Retina (tissue), 1 donor: ENCODE results near the gene MTLN.
A peak's percentile ranks its signal among the peaks of the same experiment; 100 is the strongest.
"Not testable (repeated sequence)": the region's sequence is repeated elsewhere in the genome, so short reads cannot be mapped to it uniquely, and the experiment has no call there.

ENCODE experiments used
- DNase-seq: peaks from one replicate; pipeline ENCODE4 v3.0.0-alpha.2; 2016

The MTLN gene

GRCh38 chr2:110211938-110212858 is at the start of gene MTLN:
Gene MTLN (minus strand): TSS chr2:110212547. CDS start chr2:110212525, 22 bp downstream.
- peak; percentile 96 for DNase-seq

GRCh38 chr2:110261910-110262309 is 49.6 kb upstream of the MTLN start:
- DNase-seq = not testable (repeated sequence)

GRCh38 chr2:110248081-110248795 is 35.9 kb upstream of the MTLN start:
- DNase-seq = not testable (repeated sequence)

DNA sequence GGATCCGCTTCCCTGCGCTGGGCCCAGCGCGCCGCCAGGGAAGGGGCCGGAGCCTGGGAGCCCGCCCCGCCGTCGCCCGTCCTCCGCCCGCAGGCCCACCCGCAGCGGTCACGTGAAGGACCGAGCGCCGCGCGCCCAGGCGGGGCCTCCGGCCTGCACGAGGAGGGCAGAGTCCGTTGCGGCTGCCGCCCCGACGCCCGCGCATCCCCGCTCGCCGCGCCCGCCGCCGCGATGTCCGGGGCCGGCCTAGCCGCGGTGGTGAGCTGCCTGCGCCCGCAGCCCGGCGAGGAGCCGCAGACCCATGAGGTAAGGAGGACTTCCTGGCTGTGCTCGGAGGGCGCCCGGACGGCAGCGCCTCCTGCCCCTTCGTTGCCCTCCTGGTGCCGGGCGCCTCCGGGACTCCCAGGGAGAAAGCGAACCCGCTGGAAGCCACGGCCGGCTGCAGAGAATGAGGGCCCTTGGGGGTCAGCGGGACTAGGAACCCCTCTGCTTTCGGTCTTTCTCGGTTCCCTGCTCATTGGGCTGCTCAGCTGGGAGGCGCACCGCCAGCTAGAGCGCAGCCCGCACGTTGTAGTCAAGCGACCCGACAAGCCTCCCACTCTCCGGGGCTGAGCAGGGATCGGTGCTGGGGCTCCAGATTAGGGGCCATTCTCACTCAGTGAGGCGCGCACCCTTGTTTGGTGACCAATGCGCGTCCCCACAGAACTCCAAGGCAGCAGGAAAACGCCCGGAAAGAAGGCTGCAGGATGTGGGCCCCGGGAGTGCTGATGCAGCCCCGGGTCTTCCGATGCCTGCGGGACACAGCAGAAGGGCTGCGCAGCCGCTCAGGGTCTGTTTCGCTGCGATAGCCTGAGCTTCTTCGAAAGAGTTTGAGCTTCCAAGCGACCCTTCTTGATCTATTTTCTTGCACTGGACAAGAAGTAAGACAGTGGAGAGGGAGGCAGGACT is 33.4 kb upstream of the MTLN start:
- not testable (repeated sequence) for DNase-seq

DNA sequence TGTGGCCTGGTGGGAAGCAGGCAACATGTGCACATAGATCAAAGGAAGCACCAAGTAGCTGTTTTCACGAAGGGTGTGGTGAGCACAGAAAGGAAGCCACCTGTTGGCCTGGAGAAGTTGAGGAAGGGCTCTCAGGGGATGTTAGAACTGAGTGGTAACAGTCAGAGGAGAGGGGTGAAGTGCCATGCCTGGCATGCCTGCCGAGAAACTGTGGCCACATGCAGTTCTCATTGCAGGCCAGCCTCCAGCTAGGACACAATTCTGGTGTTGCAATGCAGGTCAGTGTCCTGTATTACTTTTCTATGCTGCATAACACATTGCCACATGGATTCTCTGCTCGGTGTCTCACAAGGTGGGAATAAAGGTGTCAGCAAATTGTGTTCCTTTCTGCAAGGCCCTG is 30.9 kb upstream of the MTLN start:
- not testable (repeated sequence) for DNase-seq

DNA sequence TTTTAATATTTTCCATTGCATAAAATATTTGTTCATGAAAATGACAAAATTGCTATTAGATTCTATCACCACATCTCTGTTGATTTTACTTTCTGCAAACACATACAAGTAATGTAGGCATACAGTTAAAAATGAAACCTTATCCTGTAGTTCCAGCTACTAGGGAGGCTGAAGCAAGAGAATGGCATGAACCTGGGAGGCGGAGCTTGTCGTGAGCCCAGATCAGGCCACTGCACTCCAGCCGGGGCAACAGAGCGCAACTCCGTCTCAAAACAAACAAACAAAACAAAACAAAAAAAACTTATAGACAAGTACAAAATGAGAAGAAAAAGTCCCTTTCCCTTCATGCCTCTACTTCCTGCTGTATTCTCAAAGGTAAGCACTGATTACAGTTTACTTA is 22.2 kb upstream of the MTLN start:
- not testable (repeated sequence) for DNase-seq

DNA sequence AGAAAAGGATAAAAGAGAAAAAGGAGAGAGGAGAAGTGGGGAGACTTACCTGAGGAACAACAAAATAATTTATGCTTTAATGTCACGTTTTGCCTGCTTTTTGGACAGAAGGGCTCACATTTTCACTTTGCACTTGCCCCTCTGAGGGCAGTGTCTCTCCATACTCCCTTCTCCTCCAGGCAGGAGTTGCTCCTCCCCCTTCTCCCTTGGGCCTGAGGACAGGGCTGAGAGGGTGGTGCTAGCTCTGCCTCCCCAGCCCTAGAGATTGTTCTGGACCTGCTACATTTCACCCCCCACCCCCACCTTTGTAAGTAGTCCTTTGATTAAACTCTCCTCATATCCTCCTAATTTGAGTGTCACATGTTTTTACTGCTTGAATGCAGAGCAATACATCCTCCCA is 17.5 kb upstream of the MTLN start:
- not testable (repeated sequence) for DNase-seq

DNA sequence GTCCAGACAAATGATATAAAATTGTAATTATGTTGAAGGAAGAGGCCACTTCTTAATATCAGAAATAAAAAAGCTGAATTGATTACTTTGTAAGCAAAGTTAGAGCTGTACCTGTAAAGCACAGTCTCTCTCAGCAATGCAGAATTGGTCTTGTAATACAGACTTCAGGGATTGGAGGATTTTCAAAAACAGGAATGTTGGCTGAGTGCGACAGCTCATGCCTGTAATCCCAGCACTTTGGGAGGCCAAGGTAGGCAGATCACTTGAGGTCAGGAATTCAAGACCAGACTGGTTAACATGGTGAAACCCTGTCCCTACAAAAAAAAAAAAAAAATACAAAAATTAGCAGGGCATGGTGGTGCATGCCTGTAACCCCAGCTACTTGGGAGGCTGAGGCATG is 10.3 kb upstream of the MTLN start:
- DNase-seq = not testable (repeated sequence)

- DNase-seq = no peak
These were observed 9.6 kb upstream of the MTLN start for GRCh38 chr2:110221938-110222337.

DNA sequence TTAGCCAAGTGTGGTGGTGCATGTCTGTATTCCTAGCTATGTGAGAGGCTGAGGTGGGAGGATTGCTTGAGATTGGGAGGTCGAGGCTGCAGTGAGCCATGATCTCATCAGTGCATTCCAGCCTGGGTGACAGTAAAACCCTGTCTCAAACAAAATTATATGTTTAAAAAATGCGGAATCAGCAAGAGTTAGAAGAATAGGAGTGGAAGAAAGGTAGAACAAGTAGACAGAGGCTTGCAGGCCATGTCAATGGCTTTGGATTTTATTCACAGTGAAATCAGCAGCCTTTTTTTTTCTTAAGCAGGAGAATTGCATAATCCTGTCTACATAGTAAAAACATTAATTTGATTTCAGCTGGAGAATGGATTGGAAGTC is 7.8 kb upstream of the MTLN start:
- DNase-seq = no peak

GRCh38 chr2:110219496-110220189 is 7.3 kb upstream of the MTLN start:
- no peak for DNase-seq

DNA sequence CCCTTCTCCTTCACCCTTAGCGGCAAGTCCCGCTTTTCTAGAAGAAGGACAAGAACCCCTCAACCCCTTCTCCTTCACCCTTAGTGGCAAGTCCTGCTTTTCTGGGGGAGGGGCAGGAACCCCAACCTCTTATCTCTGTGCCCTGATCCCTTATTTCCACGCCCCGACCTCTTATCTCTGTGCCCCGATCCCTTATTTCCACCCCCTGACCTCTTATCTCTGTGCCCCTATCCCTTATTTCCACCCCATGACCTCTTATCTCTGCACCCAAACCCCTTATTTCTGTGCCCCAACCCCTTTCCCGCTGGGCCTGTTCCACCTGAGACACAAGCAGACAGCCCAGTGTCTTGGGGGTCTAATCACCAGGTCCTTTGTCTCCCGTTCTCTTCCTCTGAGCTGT is 6.5 kb upstream of the MTLN start:
- not testable (repeated sequence) for DNase-seq

- no peak for DNase-seq
These were observed 4.5 kb upstream of the MTLN start for GRCh38 chr2:110216803-110217202.

DNA sequence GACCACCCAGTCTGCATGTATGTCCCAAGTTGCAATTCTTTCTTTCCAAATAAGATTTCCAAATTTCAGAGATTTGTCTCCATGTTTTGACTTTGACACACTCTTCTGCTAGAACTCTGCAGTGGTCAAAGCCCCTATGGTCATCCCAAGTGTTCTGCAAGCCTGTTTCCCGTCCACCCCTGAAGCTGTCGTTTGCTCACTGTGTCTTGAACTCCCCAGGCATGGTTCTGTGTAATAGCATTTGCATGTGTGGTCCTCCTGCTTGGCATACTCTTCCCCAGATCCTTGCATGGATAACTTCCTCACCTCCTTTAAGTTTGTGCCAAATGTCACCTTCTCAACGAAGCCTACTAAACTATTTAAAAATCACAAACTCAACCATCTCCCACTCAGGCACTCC is 3.9 kb upstream of the MTLN start:
- no peak for DNase-seq

DNA sequence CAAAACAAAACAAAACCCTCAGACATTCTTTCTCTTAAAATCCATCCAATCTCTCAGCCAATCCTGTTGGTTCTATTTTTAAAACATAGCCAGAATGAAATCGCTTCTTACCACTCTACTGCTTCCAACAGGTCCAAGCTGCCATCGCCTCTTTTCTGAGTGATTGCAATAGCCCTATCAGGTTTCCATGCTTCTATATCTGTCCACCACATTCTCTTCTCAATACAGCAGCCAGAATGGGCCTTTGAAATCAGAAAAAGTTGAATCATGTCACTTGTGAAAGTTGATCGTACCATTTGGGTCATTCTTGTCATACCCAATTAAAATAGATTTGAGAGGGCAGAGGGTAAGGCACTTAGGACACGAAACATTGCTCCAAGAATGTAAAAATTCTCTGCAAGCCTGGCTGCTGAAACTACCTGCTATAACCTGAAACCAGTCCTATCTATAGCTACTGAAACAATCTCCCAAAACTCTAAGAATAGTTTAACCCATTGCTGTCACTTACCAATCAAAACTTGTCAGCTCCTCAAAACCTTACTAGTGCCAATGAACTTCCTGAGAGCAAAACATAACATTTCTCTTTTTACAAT is 3.3 kb upstream of the MTLN start:
- DNase-seq = no peak

DNA sequence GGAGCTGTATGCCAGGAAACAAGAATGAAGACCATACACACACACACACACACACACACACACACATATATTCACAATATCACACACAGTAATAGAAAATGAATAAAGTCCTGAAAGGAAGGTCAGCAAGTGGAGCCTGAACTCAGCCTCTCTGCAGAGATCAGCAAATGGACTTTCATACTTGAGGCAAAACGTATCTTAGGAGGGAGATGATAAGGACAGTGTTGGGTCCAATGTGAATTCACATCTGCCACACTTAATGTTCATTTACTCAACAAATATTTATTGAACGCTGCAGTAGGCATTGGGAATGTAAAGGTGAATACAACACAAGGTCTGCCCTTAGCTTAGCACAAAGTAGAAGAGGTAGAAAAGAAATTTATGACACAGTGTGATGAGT is 2.7 kb upstream of the MTLN start:
- no peak for DNase-seq

- DNase-seq = not testable (repeated sequence)
These were observed 1.2 kb upstream of the MTLN start for GRCh38 chr2:110213522-110213921.

GRCh38 chr2:110205660-110206455 is 6.5 kb downstream of the MTLN start:
- DNase-seq = no peak

DNA sequence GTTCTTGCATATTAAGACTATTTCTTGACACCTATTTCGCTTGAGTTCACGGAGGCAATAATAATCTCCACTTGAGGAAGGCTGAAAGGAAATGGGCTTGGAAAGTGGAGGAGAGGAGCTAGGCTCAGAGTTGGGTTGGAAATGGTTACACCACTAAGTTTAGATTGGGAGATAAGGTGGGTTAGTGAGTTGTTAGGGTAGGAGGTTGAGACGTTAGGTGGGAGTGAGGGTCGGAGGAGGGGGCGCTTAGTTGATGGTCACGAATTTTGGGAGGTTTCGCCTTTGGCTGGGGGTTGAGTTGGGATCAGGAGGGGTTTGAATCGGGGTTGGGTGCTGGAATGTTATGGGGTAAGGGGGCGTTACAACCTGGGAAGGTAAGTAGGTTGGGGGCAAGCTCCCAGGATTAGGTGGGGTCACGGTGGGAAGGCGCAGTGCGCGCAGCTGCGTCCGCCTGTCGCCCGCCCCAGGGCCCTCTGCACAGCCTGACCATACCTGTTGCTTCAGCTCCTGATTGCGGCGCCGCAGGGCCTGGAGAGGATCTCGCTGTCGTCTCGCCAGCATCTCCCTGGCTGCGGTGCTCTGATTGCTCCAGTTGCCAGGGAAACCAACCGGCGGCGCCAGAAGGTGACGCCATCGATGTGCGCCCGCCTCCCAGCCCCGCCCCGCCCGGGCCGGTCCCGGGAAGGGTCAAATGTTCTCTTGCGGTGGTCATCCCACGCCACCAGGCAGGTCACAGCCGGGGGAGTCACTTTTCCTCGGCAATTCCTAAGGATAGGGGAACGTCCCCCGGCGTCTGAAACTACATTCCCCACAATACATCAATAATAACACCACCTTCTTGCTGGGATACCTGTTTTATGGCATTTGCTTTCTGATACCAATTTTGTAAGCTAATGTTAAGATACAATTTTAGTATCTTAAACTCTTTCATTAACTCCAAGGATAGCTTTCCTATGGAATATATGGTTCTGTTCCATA is 7.7 kb downstream of the MTLN start, which contains the start of gene NPHP1:
Gene NPHP1, minus strand, starts transcription at position 606 of the 978 bp plus-strand sequence. Its CDS starts 45 bp downstream, at position 561.
- DNase-seq = peak; percentile 95
